ENCODE measurements around the gene GIT2.

Gene GIT2

GRCh38 chr12:109963330-109963729, 32.8 kb downstream of the GIT2 start:
- no peaks in the 10 kb centered on the region for H3K79me2 ChIP-seq (ENCODE audit: insufficient read depth, low read length)
- no peak overlapping the region for H3K4me3 ChIP-seq (ENCODE audit: low read depth in 1 of 2, low read length in 2 of 2)
- ATAC-seq (ENCODE audit: insufficient read depth, low read depth) (no peak), DNase-seq (no peak)
- no peaks in the 10 kb centered on the region for H3K27me3 ChIP-seq (ENCODE audit: insufficient read depth, low read length, poor library complexity)
- H3K36me3 ChIP-seq (ENCODE audit: insufficient read depth, low read length): peaks cover 91% of the 10 kb centered on the region
- no peak overlapping the region for H2AFZ ChIP-seq (ENCODE audit: low read depth, low read length)
- H3K9ac ChIP-seq (ENCODE audit: low read depth, low read length): no peak overlapping the region
- no peaks in the 10 kb centered on the region for H4K20me1 ChIP-seq (ENCODE audit: insufficient read depth, low read length)
- no peak overlapping the region for H3K4me2 ChIP-seq (ENCODE audit: insufficient read depth, low read length)
- TF ChIP-seq CTCF (IDR thresholded peaks at IDR 0.05; ENCODE audit: borderline replicate concordance, extremely low read depth, low read length, poor library complexity, severe bottlenecking) (no peak), EZH2 (IDR thresholded peaks at IDR 0.05; ENCODE audit: borderline replicate concordance, low read depth, low read length, severe bottlenecking) (no peak)
- H3K9me3 ChIP-seq (ENCODE audit: insufficient read depth, low read length, severe bottlenecking): no peaks in the 10 kb centered on the region
- no peak overlapping the region for H3K27ac ChIP-seq (ENCODE audit: low read length)
- H3K4me1 ChIP-seq (ENCODE audit: insufficient read depth, low read length): no peaks in the 10 kb centered on the region

GRCh38 chr12:109962398-109962797, 33.8 kb downstream of the GIT2 start:
- H3K9me3 ChIP-seq (ENCODE audit: insufficient read depth, low read length, severe bottlenecking): no peaks in the 10 kb centered on the region
- ATAC-seq (ENCODE audit: insufficient read depth, low read depth): no peak
- no peaks in the 10 kb centered on the region for H3K4me1 ChIP-seq (ENCODE audit: insufficient read depth, low read length)
- no peaks in the 10 kb centered on the region for H3K79me2 ChIP-seq (ENCODE audit: insufficient read depth, low read length)
- no peak overlapping the region for H3K27ac ChIP-seq (ENCODE audit: low read length)
- DNase-seq: no peak
- no peak overlapping the region for H3K9ac ChIP-seq (ENCODE audit: low read depth, low read length)
- peaks cover 86% of the 10 kb centered on the region for H3K36me3 ChIP-seq (ENCODE audit: insufficient read depth, low read length)
- no peak overlapping the region for H3K4me3 ChIP-seq (ENCODE audit: low read depth in 1 of 2, low read length in 2 of 2)
- TF ChIP-seq CTCF (IDR thresholded peaks at IDR 0.05; ENCODE audit: borderline replicate concordance, extremely low read depth, low read length, poor library complexity, severe bottlenecking) (no peak), EZH2 (IDR thresholded peaks at IDR 0.05; ENCODE audit: borderline replicate concordance, low read depth, low read length, severe bottlenecking) (no peak)
- H3K27me3 ChIP-seq (ENCODE audit: insufficient read depth, low read length, poor library complexity): no peaks in the 10 kb centered on the region
- H3K4me2 ChIP-seq (ENCODE audit: insufficient read depth, low read length): no peak overlapping the region
- no peak overlapping the region for H2AFZ ChIP-seq (ENCODE audit: low read depth, low read length)
- H4K20me1 ChIP-seq (ENCODE audit: insufficient read depth, low read length): no peaks in the 10 kb centered on the region

GRCh38 chr12:109961612-109962011, 34.6 kb downstream of the GIT2 start:
- no peak overlapping the region for H2AFZ ChIP-seq (ENCODE audit: low read depth, low read length)
- no peaks in the 10 kb centered on the region for H3K27me3 ChIP-seq (ENCODE audit: insufficient read depth, low read length, poor library complexity)
- H3K9me3 ChIP-seq (ENCODE audit: insufficient read depth, low read length, severe bottlenecking): no peaks in the 10 kb centered on the region
- no peak for ATAC-seq (ENCODE audit: insufficient read depth, low read depth)
- H4K20me1 ChIP-seq (ENCODE audit: insufficient read depth, low read length): no peaks in the 10 kb centered on the region
- no peaks in the 10 kb centered on the region for H3K4me1 ChIP-seq (ENCODE audit: insufficient read depth, low read length)
- TF ChIP-seq EZH2 (IDR thresholded peaks at IDR 0.05; ENCODE audit: borderline replicate concordance, low read depth, low read length, severe bottlenecking) (no peak), CTCF (IDR thresholded peaks at IDR 0.05; ENCODE audit: borderline replicate concordance, extremely low read depth, low read length, poor library complexity, severe bottlenecking) (no peak)
- DNase-seq: no peak
- no peaks in the 10 kb centered on the region for H3K79me2 ChIP-seq (ENCODE audit: insufficient read depth, low read length)
- no peak overlapping the region for H3K9ac ChIP-seq (ENCODE audit: low read depth, low read length)
- no peak overlapping the region for H3K27ac ChIP-seq (ENCODE audit: low read length)
- H3K4me2 ChIP-seq (ENCODE audit: insufficient read depth, low read length): no peak overlapping the region
- H3K36me3 ChIP-seq (ENCODE audit: insufficient read depth, low read length): peaks cover 83% of the 10 kb centered on the region
- H3K4me3 ChIP-seq (ENCODE audit: low read depth in 1 of 2, low read length in 2 of 2): no peak overlapping the region

GRCh38 chr12:109961201-109961600, 35.0 kb downstream of the GIT2 start:
- H3K9ac ChIP-seq (ENCODE audit: low read depth, low read length): no peak overlapping the region
- no peaks in the 10 kb centered on the region for H3K27me3 ChIP-seq (ENCODE audit: insufficient read depth, low read length, poor library complexity)
- H3K36me3 ChIP-seq (ENCODE audit: insufficient read depth, low read length): peaks cover 81% of the 10 kb centered on the region

More at GRCh38 chr12:109961201-109961600, 35.0 kb downstream of the GIT2 start:
- Histone ChIP-seq H2AFZ (ENCODE audit: low read depth, low read length) (no peak overlapping the region), H4K20me1 (ENCODE audit: insufficient read depth, low read length) (no peaks in the 10 kb centered on the region), H3K79me2 (ENCODE audit: insufficient read depth, low read length) (no peaks in the 10 kb centered on the region), H3K4me2 (ENCODE audit: insufficient read depth, low read length) (no peak overlapping the region), H3K4me1 (ENCODE audit: insufficient read depth, low read length) (no peaks in the 10 kb centered on the region), H3K9me3 (ENCODE audit: insufficient read depth, low read length, severe bottlenecking) (no peaks in the 10 kb centered on the region), H3K27ac (ENCODE audit: low read length) (no peak overlapping the region), H3K4me3 (ENCODE audit: low read depth in 1 of 2, low read length in 2 of 2) (no peak overlapping the region)
- no peak for TF ChIP-seq EZH2 (IDR thresholded peaks at IDR 0.05; ENCODE audit: borderline replicate concordance, low read depth, low read length, severe bottlenecking)
- no peak for DNase-seq
- ATAC-seq (ENCODE audit: insufficient read depth, low read depth): no peak
